K562 (cell line): ENCODE measurements around the gene BSN. TPM values are rescaled to one million over a fixed set of nuclear protein-coding genes. Genes with fewer than 3 reads are reported as not detected.

Experiments
- CREM ChIP-seq: IDR thresholded peaks from 2 replicates; pipeline ENCODE4 v1.6.1; 2014; ENCODE audit warnings: antibody characterized with exemption, low read depth
- CTBP1 ChIP-seq: fragments of 450-650 bp; IDR thresholded peaks from 2 replicates; pipeline ENCODE4 v1.6.1; 2016; ENCODE audit warnings: borderline replicate concordance
- EP400 ChIP-seq: fragments of 450-650 bp; IDR thresholded peaks from 2 replicates; pipeline ENCODE4 v1.6.1; 2017; ENCODE audit warnings: antibody characterized with exemption, mild to moderate bottlenecking, moderate library complexity
- NCOR1 ChIP-seq: fragments of 450-650 bp; IDR thresholded peaks from 2 replicates; pipeline ENCODE4 v1.6.1; 2016; ENCODE audit warnings: mild to moderate bottlenecking, moderate library complexity
- SAFB ChIP-seq: fragments of 200-400 bp; formaldehyde crosslinking; IDR thresholded peaks from 2 replicates; pipeline ENCODE4 v1.6.1; 2017; ENCODE audit warnings: low read depth, low read length, borderline replicate concordance
- SMAD2 ChIP-seq: fragments of 150-350 bp; IDR thresholded peaks from 2 replicates; pipeline ENCODE4 v1.6.1; 2014; ENCODE audit warnings: low read depth, mild to moderate bottlenecking, low read length
- STAT5B ChIP-seq: fragments of 250-450 bp; sonication (Bioruptor Pico); IDR thresholded peaks from 2 replicates; pipeline ENCODE4 v1.8.0; 2021; ENCODE audit warnings: mild to moderate bottlenecking, inconsistent platforms
- TBP ChIP-seq: optimal IDR thresholded peaks from 2 replicates; pipeline ENCODE3; 2011; ENCODE audit warnings: low read depth, low read length, improper control_type of control experiment
- ZNF3 ChIP-seq: fragments of 250-450 bp; sonication (Bioruptor Pico); IDR thresholded peaks from 2 replicates; pipeline ENCODE4 v1.5.0; 2021; ENCODE audit warnings: mild to moderate bottlenecking, moderate library complexity
- ZNF584 ChIP-seq: fragments of 200-800 bp; sonication (Bioruptor generic); IDR thresholded peaks from 2 replicates; pipeline ENCODE4 v1.6.1; 2016; ENCODE audit warnings: low read depth, mild to moderate bottlenecking, missing genetic modification characterization, missing compliant biosample characterization
- polyA plus RNA-seq, 8 experiments: library from polyadenylated mRNA; depleted of rRNA in 4 of 8; stranded (reverse) in 5 of 8; unstranded in 3 of 8; fragments of >200 nt; fragmentation: Nextera tagmentation in 2 of 8; fragmentation: Illumina TruSeq in 1 of 8; extraction: Ambion mirVana in 2 of 8; extraction: Trizol in 1 of 8; gene quantifications; 2 replicates each; pipeline versions ENCODE4 v1.2.1 to v1.2.3, GENCODE V29; 2011 to 2014; ENCODE audit warnings: inconsistent platforms in 1 of 8, missing spikeins in 1 of 8
- total RNA-seq, 7 experiments: library from RNA; depleted of rRNA in 6 of 7; stranded (reverse); fragments of >200 nt in 6 of 7; fragmentation: Illumina TruSeq in 2 of 7; extraction: Trizol in 2 of 7; gene quantifications; 2 replicates each; pipeline versions ENCODE4 v1.2.1 to v1.2.3, GENCODE V29; 2011 to 2021; ENCODE audit warnings: low replicate concordance in 1 of 7
- TF ChIP-seq, protein P1 (sequence below): sonication (generic); formaldehyde crosslinking; IDR thresholded peaks from 2 replicates; pipeline ENCODE4 v1.8.0; 2022; ENCODE audit warnings: mild to moderate bottlenecking, low read depth, missing genetic modification reagents
- TF ChIP-seq, protein P2 (sequence below), 2 experiments: IDR thresholded peaks; 2 replicates each; pipeline ENCODE4 v1.6.1; 2012; ENCODE audit warnings: improper control_type of control experiment in 2 of 2, low read depth in 2 of 2, low read length in 2 of 2, borderline replicate concordance in 1 of 2
- TF ChIP-seq, protein P3 (sequence below): sonication (generic); formaldehyde crosslinking; IDR thresholded peaks from 2 replicates; pipeline ENCODE4 v1.4.0; 2020; ENCODE audit warnings: mild to moderate bottlenecking, missing genetic modification reagents
- TF ChIP-seq, protein P4 (sequence below): sonication (generic); formaldehyde crosslinking; IDR thresholded peaks from 2 replicates; pipeline ENCODE4 v1.8.0; 2023; ENCODE audit warnings: mild to moderate bottlenecking, missing genetic modification reagents
- TF ChIP-seq, protein P5 (sequence below), 2 experiments: fragments of 450-650 bp; conservative IDR thresholded peaks; 2 replicates each; pipeline ENCODE4 v1.6.1; 2017; ENCODE audit warnings: mild to moderate bottlenecking in 2 of 2, moderate library complexity in 2 of 2

The BSN gene
- total and polyA plus RNA-seq, 9 of the 15 experiments (the other 6 are each of a cell fraction or from before 2014, with no cell fraction given) = 0.03 to 1.5 (median 0.29) TPM

DNA sequence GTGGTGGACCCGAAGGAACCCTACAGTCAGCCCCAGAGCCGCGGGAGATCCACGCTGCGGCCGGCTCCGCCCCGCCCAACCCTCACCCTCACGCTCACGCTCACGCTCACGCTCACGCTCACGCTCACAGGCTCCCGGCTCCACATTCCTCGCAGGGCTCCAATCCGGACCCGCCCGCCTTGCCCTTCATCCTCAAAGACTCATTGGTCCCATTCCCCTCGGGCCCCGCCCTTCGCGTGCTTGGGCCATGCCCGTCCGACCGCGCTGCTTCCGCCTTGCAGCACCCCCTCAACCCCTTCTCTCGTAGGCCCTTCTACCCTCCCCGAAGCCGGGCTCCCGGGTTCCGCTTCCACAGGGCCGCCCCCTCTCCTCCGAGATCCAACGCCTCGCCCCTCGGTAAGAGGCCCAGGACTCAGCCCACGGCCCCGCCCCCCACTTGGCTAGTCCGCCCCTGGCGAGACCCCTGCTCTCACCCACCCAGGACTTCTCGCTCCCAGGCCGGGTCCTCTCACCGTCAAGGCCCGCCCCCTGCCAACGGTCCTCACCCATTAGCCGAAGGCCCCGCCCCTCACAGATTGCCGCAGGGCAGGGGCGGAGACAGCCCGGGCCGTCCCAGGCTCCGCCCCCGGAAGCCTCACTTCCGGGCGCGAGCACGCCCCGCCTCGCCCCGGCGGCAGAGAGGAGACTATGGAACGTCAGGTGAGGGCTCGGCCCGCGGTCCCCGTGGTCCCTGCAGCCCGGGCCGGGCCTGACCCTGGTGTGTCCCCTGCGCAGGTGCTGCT is 119.6 kb downstream of the BSN start, which contains the start of gene APEH (continued):
- peak; percentile 18 for TF ChIP-seq TBP
- TF ChIP-seq ZNF584 (CRISPR knock-in tag) = no peak
- TF ChIP-seq, protein P1, sequence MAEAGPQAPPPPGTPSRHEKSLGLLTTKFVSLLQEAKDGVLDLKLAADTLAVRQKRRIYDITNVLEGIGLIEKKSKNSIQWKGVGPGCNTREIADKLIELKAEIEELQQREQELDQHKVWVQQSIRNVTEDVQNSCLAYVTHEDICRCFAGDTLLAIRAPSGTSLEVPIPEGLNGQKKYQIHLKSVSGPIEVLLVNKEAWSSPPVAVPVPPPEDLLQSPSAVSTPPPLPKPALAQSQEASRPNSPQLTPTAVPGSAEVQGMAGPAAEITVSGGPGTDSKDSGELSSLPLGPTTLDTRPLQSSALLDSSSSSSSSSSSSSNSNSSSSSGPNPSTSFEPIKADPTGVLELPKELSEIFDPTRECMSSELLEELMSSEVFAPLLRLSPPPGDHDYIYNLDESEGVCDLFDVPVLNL (CRISPR knock-in tag) = no peak
- TF ChIP-seq CTBP1 = no peak; the same call in 1 of the 2 replicates
- TF ChIP-seq, protein P2, sequence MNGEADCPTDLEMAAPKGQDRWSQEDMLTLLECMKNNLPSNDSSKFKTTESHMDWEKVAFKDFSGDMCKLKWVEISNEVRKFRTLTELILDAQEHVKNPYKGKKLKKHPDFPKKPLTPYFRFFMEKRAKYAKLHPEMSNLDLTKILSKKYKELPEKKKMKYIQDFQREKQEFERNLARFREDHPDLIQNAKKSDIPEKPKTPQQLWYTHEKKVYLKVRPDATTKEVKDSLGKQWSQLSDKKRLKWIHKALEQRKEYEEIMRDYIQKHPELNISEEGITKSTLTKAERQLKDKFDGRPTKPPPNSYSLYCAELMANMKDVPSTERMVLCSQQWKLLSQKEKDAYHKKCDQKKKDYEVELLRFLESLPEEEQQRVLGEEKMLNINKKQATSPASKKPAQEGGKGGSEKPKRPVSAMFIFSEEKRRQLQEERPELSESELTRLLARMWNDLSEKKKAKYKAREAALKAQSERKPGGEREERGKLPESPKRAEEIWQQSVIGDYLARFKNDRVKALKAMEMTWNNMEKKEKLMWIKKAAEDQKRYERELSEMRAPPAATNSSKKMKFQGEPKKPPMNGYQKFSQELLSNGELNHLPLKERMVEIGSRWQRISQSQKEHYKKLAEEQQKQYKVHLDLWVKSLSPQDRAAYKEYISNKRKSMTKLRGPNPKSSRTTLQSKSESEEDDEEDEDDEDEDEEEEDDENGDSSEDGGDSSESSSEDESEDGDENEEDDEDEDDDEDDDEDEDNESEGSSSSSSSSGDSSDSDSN (IDR thresholded peaks at IDR 0.05; ENCODE audit: borderline replicate concordance in 1 of 2, low read depth in 2 of 2, low read length in 2 of 2) = 0 out of 4 replicates have a peak, but pooled peaks of 1 of the 2 experiments have one; percentile 9
- peak; percentile 44 for TF ChIP-seq CREM
- TF ChIP-seq, protein P3, sequence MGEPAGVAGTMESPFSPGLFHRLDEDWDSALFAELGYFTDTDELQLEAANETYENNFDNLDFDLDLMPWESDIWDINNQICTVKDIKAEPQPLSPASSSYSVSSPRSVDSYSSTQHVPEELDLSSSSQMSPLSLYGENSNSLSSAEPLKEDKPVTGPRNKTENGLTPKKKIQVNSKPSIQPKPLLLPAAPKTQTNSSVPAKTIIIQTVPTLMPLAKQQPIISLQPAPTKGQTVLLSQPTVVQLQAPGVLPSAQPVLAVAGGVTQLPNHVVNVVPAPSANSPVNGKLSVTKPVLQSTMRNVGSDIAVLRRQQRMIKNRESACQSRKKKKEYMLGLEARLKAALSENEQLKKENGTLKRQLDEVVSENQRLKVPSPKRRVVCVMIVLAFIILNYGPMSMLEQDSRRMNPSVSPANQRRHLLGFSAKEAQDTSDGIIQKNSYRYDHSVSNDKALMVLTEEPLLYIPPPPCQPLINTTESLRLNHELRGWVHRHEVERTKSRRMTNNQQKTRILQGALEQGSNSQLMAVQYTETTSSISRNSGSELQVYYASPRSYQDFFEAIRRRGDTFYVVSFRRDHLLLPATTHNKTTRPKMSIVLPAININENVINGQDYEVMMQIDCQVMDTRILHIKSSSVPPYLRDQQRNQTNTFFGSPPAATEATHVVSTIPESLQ (CRISPR knock-in tag) = no peak
- TF ChIP-seq NCOR1 = no peak
- TF ChIP-seq ZNF3 (CRISPR knock-in tag) = no peak
- peak; percentile 72; the same call in 1 of the 2 replicates for TF ChIP-seq SAFB
- TF ChIP-seq STAT5B (CRISPR knock-in tag) = no peak
- TF ChIP-seq SMAD2 = no peak
- TF ChIP-seq, protein P4, sequence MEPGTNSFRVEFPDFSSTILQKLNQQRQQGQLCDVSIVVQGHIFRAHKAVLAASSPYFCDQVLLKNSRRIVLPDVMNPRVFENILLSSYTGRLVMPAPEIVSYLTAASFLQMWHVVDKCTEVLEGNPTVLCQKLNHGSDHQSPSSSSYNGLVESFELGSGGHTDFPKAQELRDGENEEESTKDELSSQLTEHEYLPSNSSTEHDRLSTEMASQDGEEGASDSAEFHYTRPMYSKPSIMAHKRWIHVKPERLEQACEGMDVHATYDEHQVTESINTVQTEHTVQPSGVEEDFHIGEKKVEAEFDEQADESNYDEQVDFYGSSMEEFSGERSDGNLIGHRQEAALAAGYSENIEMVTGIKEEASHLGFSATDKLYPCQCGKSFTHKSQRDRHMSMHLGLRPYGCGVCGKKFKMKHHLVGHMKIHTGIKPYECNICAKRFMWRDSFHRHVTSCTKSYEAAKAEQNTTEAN = no peak
- TF ChIP-seq, protein P5, sequence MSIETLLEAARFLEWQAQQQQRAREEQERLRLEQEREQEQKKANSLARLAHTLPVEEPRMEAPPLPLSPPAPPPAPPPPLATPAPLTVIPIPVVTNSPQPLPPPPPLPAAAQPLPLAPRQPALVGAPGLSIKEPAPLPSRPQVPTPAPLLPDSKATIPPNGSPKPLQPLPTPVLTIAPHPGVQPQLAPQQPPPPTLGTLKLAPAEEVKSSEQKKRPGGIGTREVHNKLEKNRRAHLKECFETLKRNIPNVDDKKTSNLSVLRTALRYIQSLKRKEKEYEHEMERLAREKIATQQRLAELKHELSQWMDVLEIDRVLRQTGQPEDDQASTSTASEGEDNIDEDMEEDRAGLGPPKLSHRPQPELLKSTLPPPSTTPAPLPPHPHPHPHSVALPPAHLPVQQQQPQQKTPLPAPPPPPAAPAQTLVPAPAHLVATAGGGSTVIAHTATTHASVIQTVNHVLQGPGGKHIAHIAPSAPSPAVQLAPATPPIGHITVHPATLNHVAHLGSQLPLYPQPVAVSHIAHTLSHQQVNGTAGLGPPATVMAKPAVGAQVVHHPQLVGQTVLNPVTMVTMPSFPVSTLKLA (conservative IDR thresholded peaks at IDR 0.05) = peak; percentile 59 to 77
- peak; percentile 88 for TF ChIP-seq EP400
